DND-41 (cell line): Measurements from ENCODE around the gene RPL21.

ENCODE experiments used
- ATAC-seq: fragments of 200-7000 bp; cut with Tn5 transposase; 3 replicates; pipeline ENCODE4 v1.9.1; 2021; ENCODE audit warnings: low read depth; ENCODE audit not compliant: insufficient read depth
- DNase-seq: peaks from one replicate; pipeline ENCODE4 v3.0.0-alpha.2; 2020
- H2AFZ ChIP-seq: 2 replicates; pipeline ENCODE4 v1.6.0; 2012; ENCODE audit warnings: low read depth, low read length
- H3K27ac ChIP-seq: 2 replicates; pipeline ENCODE4 v1.5.1; 2012; ENCODE audit warnings: low read length, inconsistent platforms
- H3K27me3 ChIP-seq: fragments of 200-600 bp; sonication (generic); 2 replicates; pipeline ENCODE4 v1.6.0; 2012; ENCODE audit warnings: low read length, mild to moderate bottlenecking, inconsistent platforms; ENCODE audit not compliant: insufficient read depth, poor library complexity
- H3K36me3 ChIP-seq: 2 replicates; pipeline ENCODE4 v1.5.1; 2012; ENCODE audit warnings: low read length, inconsistent platforms; ENCODE audit not compliant: insufficient read depth
- H3K4me1 ChIP-seq: 2 replicates; pipeline ENCODE4 v1.5.1; 2012; ENCODE audit warnings: mild to moderate bottlenecking, low read length; ENCODE audit not compliant: insufficient read depth
- H3K4me2 ChIP-seq: 2 replicates; pipeline ENCODE4 v1.6.0; 2012; ENCODE audit warnings: mild to moderate bottlenecking, moderate library complexity, low read length, inconsistent platforms; ENCODE audit not compliant: insufficient read depth
- H3K4me3 ChIP-seq, 2 experiments: fragments of 200-600 bp in 1 of 2; shearing (Covaris generic) in 1 of 2; 2 replicates each; pipeline ENCODE4 v1.5.1; 2012 to 2016; ENCODE audit warnings: inconsistent platforms in 2 of 2, low read length in 2 of 2, mild to moderate bottlenecking in 2 of 2, low read depth in 1 of 2, moderate library complexity in 1 of 2
- H3K79me2 ChIP-seq: 2 replicates; pipeline ENCODE4 v1.6.0; 2012; ENCODE audit warnings: low read length, inconsistent platforms; ENCODE audit not compliant: insufficient read depth
- H3K9ac ChIP-seq: 2 replicates; pipeline ENCODE4 v1.6.0; 2012; ENCODE audit warnings: low read depth, mild to moderate bottlenecking, inconsistent platforms, low read length, moderate library complexity
- H3K9me3 ChIP-seq: 2 replicates; pipeline ENCODE4 v1.5.1; 2012; ENCODE audit warnings: low read length, moderate library complexity, mild to moderate bottlenecking, inconsistent platforms; ENCODE audit not compliant: insufficient read depth, severe bottlenecking
- H4K20me1 ChIP-seq: 2 replicates; pipeline ENCODE4 v1.6.0; 2012; ENCODE audit warnings: low read length; ENCODE audit not compliant: insufficient read depth
- CTCF ChIP-seq: IDR thresholded peaks from 2 replicates; pipeline ENCODE4 v1.5.1; 2012; ENCODE audit warnings: borderline replicate concordance, low read length, moderate library complexity, mild to moderate bottlenecking; ENCODE audit not compliant: poor library complexity, severe bottlenecking; ENCODE audit errors: extremely low read depth
- EZH2 ChIP-seq: IDR thresholded peaks from 3 replicates; pipeline ENCODE4 v1.6.1; 2012; ENCODE audit warnings: borderline replicate concordance, low read depth, mild to moderate bottlenecking, moderate library complexity, low read length, inconsistent platforms; ENCODE audit not compliant: severe bottlenecking

Gene RPL21

GRCh38 chr13:27264648-27265047 is 13.3 kb downstream of the RPL21 start:
- DNase-seq, result no peak
- Histone ChIP-seq H3K9me3 (no peaks in the 10 kb centered on the region), H3K4me3 (no peak overlapping the region), H3K27ac (no peak overlapping the region), H3K79me2 (peaks cover 5% of the 10 kb centered on the region; the same call in 1 of the 2 replicates), H2AFZ (no peak overlapping the region), H3K4me1 (no peaks in the 10 kb centered on the region), H3K27me3 (no peaks in the 10 kb centered on the region), H3K36me3 (peaks cover 25% of the 10 kb centered on the region), H4K20me1 (peaks cover 18% of the 10 kb centered on the region; the same call in 1 of the 2 replicates), H3K4me2 (no peak overlapping the region), H3K9ac (no peak overlapping the region)
- TF ChIP-seq EZH2, result no peak
- no peak for TF ChIP-seq CTCF
- ATAC-seq, result no peak

GRCh38 chr13:27266917-27267316 is 15.6 kb downstream of the RPL21 start:
- Histone ChIP-seq H3K4me1 (peaks cover 16% of the 10 kb centered on the region), H3K4me2 (no peak overlapping the region), H2AFZ (no peak overlapping the region), H3K36me3 (peaks cover 8% of the 10 kb centered on the region; the same call in 1 of the 2 replicates), H3K9me3 (no peaks in the 10 kb centered on the region), H3K27ac (no peak overlapping the region), H4K20me1 (peaks cover 12% of the 10 kb centered on the region), H3K27me3 (peaks cover 11% of the 10 kb centered on the region), H3K79me2 (no peaks in the 10 kb centered on the region), H3K4me3 (no peak overlapping the region), H3K9ac (no peak overlapping the region)
- ATAC-seq, result no peak
- no peak for DNase-seq
- TF ChIP-seq CTCF, result no peak
- TF ChIP-seq EZH2, result no peak

GRCh38 chr13:27267596-27267995 is 16.2 kb downstream of the RPL21 start:
- Histone ChIP-seq H3K27me3 (peaks cover 11% of the 10 kb centered on the region), H3K9me3 (no peaks in the 10 kb centered on the region), H3K9ac (no peak overlapping the region), H3K79me2 (no peaks in the 10 kb centered on the region), H3K36me3 (peaks cover 5% of the 10 kb centered on the region; the same call in 1 of the 2 replicates), H3K4me1 (peaks cover 16% of the 10 kb centered on the region), H3K27ac (no peak overlapping the region), H4K20me1 (peaks cover 6% of the 10 kb centered on the region), H2AFZ (no peak overlapping the region), H3K4me2 (no peak overlapping the region), H3K4me3 (no peak overlapping the region)
- no peak for DNase-seq
- ATAC-seq, result no peak
- TF ChIP-seq EZH2 (no peak), CTCF (no peak)
